WTC11 (cell line): Measurements from ENCODE around the gene PNMA8C. TPM values are rescaled to one million over a fixed set of nuclear protein-coding genes. Genes with fewer than 3 reads are reported as not detected.

Experiments used
- ATAC-seq: fragments of 200-7000 bp; cut with Tn5 transposase; 2 replicates; pipeline ENCODE4 v1.10.0; 2021; ENCODE audit warnings: mild to moderate bottlenecking, moderate library complexity
- CTCF ChIA-PET: fragments of 300-600 bp; sonication (Branson Sonifier 250); formaldehyde crosslinking; loops from one replicate; lab custom pipeline; 2021; ENCODE audit warnings: antibody characterized with exemption; lab: Charles Lee
- POLR2A ChIA-PET: fragments of 350-600 bp; sonication (Branson Sonifier 250); formaldehyde crosslinking; loops from one replicate; lab custom pipeline; 2021; ENCODE audit warnings: antibody characterized with exemption; lab: Charles Lee
- DNase-seq: peaks from one replicate; pipeline ENCODE4 v3.0.0; 2021; ENCODE audit warnings: low spot score
- H3K27ac Mint-ChIP-seq: 2 replicates; pipeline ENCODE4 v1.8.0; 2021; ENCODE audit warnings: mixed read lengths
- H3K27me3 Mint-ChIP-seq: 2 replicates; pipeline ENCODE4 v1.8.0; 2021; ENCODE audit warnings: low read depth, mild to moderate bottlenecking, moderate library complexity, mixed read lengths
- H3K36me3 Mint-ChIP-seq: 2 replicates; pipeline ENCODE4 v1.8.0; 2021; ENCODE audit warnings: mixed read lengths
- H3K4me1 Mint-ChIP-seq: 2 replicates; pipeline ENCODE4 v1.8.0; 2022; ENCODE audit warnings: mixed read lengths
- H3K4me3 Mint-ChIP-seq: 2 replicates; pipeline ENCODE4 v1.8.0; 2021; ENCODE audit warnings: mild to moderate bottlenecking, moderate library complexity, mixed read lengths
- H3K9me3 Mint-ChIP-seq: 2 replicates; pipeline ENCODE4 v1.8.0; 2021; ENCODE audit warnings: mixed read lengths
- CBFB ChIP-seq: sonication (generic); formaldehyde crosslinking; IDR thresholded peaks from 2 replicates; pipeline ENCODE4 v1.8.1; 2022; ENCODE audit warnings: mild to moderate bottlenecking, low read depth, missing genetic modification reagents
- CREB1 ChIP-seq: sonication (generic); formaldehyde crosslinking; IDR thresholded peaks from 2 replicates; pipeline ENCODE4 v1.8.0; 2023; ENCODE audit warnings: mild to moderate bottlenecking, missing genetic modification reagents
- FOXK1 ChIP-seq: sonication (generic); formaldehyde crosslinking; IDR thresholded peaks from 2 replicates; pipeline ENCODE4 v1.8.0; 2022; ENCODE audit warnings: mild to moderate bottlenecking, moderate library complexity, missing genetic modification reagents
- HMGA2 ChIP-seq: fragments of 250-450 bp; sonication (Bioruptor Pico); IDR thresholded peaks from 2 replicates; pipeline ENCODE4 v1.4.0; 2021; ENCODE audit warnings: mild to moderate bottlenecking, moderate library complexity
- JUN ChIP-seq: sonication (generic); formaldehyde crosslinking; IDR thresholded peaks from 2 replicates; pipeline ENCODE4 v1.8.0; 2023; ENCODE audit warnings: mild to moderate bottlenecking, missing genetic modification reagents
- KAT7 ChIP-seq: sonication (generic); formaldehyde crosslinking; IDR thresholded peaks from 2 replicates; pipeline ENCODE4 v1.8.1; 2023; ENCODE audit warnings: missing genetic modification reagents, mild to moderate bottlenecking, borderline replicate concordance
- OVOL2 ChIP-seq: fragments of 250-450 bp; sonication (Bioruptor Pico); IDR thresholded peaks from 2 replicates; pipeline ENCODE4 v1.9.0; 2021; ENCODE audit warnings: mild to moderate bottlenecking, borderline replicate concordance
- RELA ChIP-seq: sonication (generic); formaldehyde crosslinking; IDR thresholded peaks from 2 replicates; pipeline ENCODE4 v1.8.1; 2022; ENCODE audit warnings: missing genetic modification reagents, mild to moderate bottlenecking, borderline replicate concordance
- RORB ChIP-seq: fragments of 250-450 bp; sonication (Bioruptor Pico); IDR thresholded peaks from 2 replicates; pipeline ENCODE4 v1.9.0; 2021; ENCODE audit warnings: mild to moderate bottlenecking
- SOX15 ChIP-seq: fragments of 250-450 bp; sonication (Bioruptor Pico); IDR thresholded peaks from 2 replicates; pipeline ENCODE4 v1.9.0; 2021; ENCODE audit warnings: mild to moderate bottlenecking
- TP53 ChIP-seq: sonication (generic); formaldehyde crosslinking; IDR thresholded peaks from 2 replicates; pipeline ENCODE4 v1.8.1; 2023; ENCODE audit warnings: mild to moderate bottlenecking, missing genetic modification reagents
- ZNF232 ChIP-seq: sonication (generic); formaldehyde crosslinking; IDR thresholded peaks from 2 replicates; pipeline ENCODE4 v1.8.0; 2022; ENCODE audit warnings: mild to moderate bottlenecking, missing genetic modification reagents
- total RNA-seq: library from RNA; stranded (reverse); gene quantifications from 3 replicates; pipeline ENCODE4 v1.2.3, GENCODE V29; 2021
- TF ChIP-seq, protein P1 (sequence below): sonication (generic); formaldehyde crosslinking; IDR thresholded peaks from 2 replicates; pipeline ENCODE4 v1.8.0; 2022; ENCODE audit warnings: missing genetic modification reagents
- TF ChIP-seq, protein P2 (sequence below): sonication (generic); formaldehyde crosslinking; IDR thresholded peaks from 2 replicates; pipeline ENCODE4 v1.8.1; 2022; ENCODE audit warnings: low read depth, mild to moderate bottlenecking, moderate library complexity, missing genetic modification reagents, borderline replicate concordance
- TF ChIP-seq, protein P3 (sequence below): fragments of 250-450 bp; sonication (Bioruptor Pico); IDR thresholded peaks from 2 replicates; pipeline ENCODE4 v1.9.0; 2021; ENCODE audit warnings: mild to moderate bottlenecking
- TF ChIP-seq, protein P4 (sequence below): sonication (generic); formaldehyde crosslinking; IDR thresholded peaks from 2 replicates; pipeline ENCODE4 v1.8.0; 2023; ENCODE audit warnings: missing genetic modification reagents, mild to moderate bottlenecking, borderline replicate concordance
- TF ChIP-seq, protein P5 (sequence below): sonication (generic); formaldehyde crosslinking; IDR thresholded peaks from 2 replicates; pipeline ENCODE4 v1.8.1; 2023; ENCODE audit warnings: mild to moderate bottlenecking, missing genetic modification reagents, moderate library complexity
- TF ChIP-seq, protein P6 (sequence below): sonication (generic); formaldehyde crosslinking; IDR thresholded peaks from 2 replicates; pipeline ENCODE4 v1.8.1; 2022; ENCODE audit warnings: low read depth, missing genetic modification reagents, borderline replicate concordance
- TF ChIP-seq, protein P7 (sequence below): sonication (generic); formaldehyde crosslinking; IDR thresholded peaks from 2 replicates; pipeline ENCODE4 v1.8.1; 2023; ENCODE audit warnings: mild to moderate bottlenecking, missing genetic modification reagents, moderate library complexity
- TF ChIP-seq, protein P8 (sequence below): sonication (generic); formaldehyde crosslinking; IDR thresholded peaks from 2 replicates; pipeline ENCODE4 v1.8.0; 2023; ENCODE audit warnings: missing genetic modification reagents

PNMA8C gene
- total RNA-seq, 1 experiment from 2014 or later, result 1.2 TPM

DNA sequence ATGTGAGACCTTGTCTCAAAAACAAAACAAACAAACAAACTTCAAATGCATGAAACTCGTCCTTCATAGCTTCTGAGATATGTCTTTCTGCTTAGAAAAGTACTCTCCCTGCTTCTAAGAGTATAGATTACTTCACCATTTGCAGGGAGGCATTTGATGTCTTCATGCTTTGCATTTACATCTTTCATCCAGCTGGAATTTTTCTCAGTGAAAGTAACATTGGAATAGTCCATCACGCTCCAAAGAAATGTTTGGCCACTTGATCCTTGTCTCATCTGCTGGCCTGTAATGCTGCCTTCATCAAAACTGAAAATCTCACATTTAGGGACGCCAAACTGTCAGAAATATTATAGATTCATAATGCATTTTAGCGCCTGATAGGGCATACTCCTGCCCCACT lies 23.4 kb upstream of the PNMA8C start:
- Mint-ChIP-seq H3K4me1 (no peaks in the 10 kb centered on the region), H3K36me3 (peaks cover 7% of the 10 kb centered on the region; the same call in 1 of the 2 replicates)
- no peak for TF ChIP-seq KAT7 (CRISPR knock-in tag)
- no peak for TF ChIP-seq FOXK1
- TF ChIP-seq, all 79 proteins: peak for 0
- Mint-ChIP-seq H3K27me3 (peaks cover 8% of the 10 kb centered on the region), H3K9me3 (peaks cover 12% of the 10 kb centered on the region), H3K27ac (0 out of 2 replicates have a peak overlapping the region, but pooled peaks have one; percentile 23), H3K4me3 (no peak overlapping the region)
- DNase-seq (no peak), ATAC-seq (no peak)
- ChIA-PET POLR2A (no interaction called here), CTCF (interaction anchor here (1.7 kb wide), 1 partner anchor 21 kb away, joined by 7 read pairs; no protein-coding TSS in a partner anchor)

DNA sequence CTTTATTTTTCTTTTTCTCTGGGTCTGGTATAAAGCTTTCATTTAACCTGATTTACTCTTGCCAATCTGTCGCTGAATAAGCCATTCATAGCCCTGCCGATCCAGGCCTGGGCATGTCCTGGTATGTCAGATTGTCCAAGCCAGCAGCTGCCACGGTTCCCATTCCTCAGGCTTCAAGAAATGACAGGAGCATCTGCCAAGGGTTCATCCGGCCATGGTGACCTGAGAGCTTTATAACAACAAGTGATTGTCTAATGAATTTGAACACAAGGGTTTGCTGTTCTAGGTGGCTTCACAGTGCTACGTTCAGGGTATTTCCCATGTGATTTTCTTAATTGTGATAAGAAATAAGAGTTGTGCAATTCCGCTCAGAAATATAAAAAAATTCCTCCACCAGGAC lies 22.6 kb upstream of the PNMA8C start:
- peaks cover 12% of the 10 kb centered on the region for H3K9me3 Mint-ChIP-seq
- CTCF ChIA-PET, result interaction anchor here (1.7 kb wide), 1 partner anchor 20 kb away, joined by 7 read pairs; no protein-coding TSS in a partner anchor
- no peak for ATAC-seq

DNA sequence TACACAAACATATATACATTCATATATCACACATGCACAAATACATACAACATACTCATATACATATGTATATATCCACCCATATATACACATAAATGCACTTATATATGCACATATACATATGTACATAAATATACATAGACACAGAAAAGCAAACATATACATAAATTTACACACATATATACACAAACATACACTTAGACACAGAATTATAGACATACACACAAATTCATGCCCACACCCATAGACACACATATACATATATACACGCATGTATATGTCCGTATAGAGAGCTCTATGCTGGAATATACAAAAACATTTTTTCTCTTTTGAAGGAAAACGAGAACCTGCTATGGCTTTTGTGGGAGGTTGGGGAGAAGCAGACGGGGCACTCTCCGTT lies 22.0 kb upstream of the PNMA8C start:
- ChIA-PET POLR2A (no interaction called here), CTCF (interaction anchor here (1.7 kb wide), 1 partner anchor 19 kb away, joined by 7 read pairs; no protein-coding TSS in a partner anchor)
- peaks cover 3% of the 10 kb centered on the region for H3K27me3 Mint-ChIP-seq
- H3K4me1 Mint-ChIP-seq, result no peaks in the 10 kb centered on the region
- peaks cover 12% of the 10 kb centered on the region for H3K9me3 Mint-ChIP-seq
- no peak overlapping the region for H3K27ac Mint-ChIP-seq
- peaks cover 7% of the 10 kb centered on the region; the same call in 1 of the 2 replicates for H3K36me3 Mint-ChIP-seq
- ATAC-seq (no peak), DNase-seq (no peak)
- H3K4me3 Mint-ChIP-seq, result no peak overlapping the region
- TF ChIP-seq RORB (CRISPR knock-in tag), result no peak
- TF ChIP-seq, protein P1, sequence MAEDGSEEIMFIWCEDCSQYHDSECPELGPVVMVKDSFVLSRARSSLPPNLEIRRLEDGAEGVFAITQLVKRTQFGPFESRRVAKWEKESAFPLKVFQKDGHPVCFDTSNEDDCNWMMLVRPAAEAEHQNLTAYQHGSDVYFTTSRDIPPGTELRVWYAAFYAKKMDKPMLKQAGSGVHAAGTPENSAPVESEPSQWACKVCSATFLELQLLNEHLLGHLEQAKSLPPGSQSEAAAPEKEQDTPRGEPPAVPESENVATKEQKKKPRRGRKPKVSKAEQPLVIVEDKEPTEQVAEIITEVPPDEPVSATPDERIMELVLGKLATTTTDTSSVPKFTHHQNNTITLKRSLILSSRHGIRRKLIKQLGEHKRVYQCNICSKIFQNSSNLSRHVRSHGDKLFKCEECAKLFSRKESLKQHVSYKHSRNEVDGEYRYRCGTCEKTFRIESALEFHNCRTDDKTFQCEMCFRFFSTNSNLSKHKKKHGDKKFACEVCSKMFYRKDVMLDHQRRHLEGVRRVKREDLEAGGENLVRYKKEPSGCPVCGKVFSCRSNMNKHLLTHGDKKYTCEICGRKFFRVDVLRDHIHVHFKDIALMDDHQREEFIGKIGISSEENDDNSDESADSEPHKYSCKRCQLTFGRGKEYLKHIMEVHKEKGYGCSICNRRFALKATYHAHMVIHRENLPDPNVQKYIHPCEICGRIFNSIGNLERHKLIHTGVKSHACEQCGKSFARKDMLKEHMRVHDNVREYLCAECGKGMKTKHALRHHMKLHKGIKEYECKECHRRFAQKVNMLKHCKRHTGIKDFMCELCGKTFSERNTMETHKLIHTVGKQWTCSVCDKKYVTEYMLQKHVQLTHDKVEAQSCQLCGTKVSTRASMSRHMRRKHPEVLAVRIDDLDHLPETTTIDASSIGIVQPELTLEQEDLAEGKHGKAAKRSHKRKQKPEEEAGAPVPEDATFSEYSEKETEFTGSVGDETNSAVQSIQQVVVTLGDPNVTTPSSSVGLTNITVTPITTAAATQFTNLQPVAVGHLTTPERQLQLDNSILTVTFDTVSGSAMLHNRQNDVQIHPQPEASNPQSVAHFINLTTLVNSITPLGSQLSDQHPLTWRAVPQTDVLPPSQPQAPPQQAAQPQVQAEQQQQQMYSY (CRISPR knock-in tag), result no peak
- TF ChIP-seq, protein P2, sequence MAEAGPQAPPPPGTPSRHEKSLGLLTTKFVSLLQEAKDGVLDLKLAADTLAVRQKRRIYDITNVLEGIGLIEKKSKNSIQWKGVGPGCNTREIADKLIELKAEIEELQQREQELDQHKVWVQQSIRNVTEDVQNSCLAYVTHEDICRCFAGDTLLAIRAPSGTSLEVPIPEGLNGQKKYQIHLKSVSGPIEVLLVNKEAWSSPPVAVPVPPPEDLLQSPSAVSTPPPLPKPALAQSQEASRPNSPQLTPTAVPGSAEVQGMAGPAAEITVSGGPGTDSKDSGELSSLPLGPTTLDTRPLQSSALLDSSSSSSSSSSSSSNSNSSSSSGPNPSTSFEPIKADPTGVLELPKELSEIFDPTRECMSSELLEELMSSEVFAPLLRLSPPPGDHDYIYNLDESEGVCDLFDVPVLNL (CRISPR knock-in tag), result no peak
- TF ChIP-seq HMGA2, result no peak
- TF ChIP-seq SOX15 (CRISPR knock-in tag), result no peak
- no peak for TF ChIP-seq OVOL2 (CRISPR knock-in tag)
- TF ChIP-seq, protein P3, sequence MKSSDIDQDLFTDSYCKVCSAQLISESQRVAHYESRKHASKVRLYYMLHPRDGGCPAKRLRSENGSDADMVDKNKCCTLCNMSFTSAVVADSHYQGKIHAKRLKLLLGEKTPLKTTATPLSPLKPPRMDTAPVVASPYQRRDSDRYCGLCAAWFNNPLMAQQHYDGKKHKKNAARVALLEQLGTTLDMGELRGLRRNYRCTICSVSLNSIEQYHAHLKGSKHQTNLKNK (CRISPR knock-in tag), result no peak
- TF ChIP-seq, protein P4, sequence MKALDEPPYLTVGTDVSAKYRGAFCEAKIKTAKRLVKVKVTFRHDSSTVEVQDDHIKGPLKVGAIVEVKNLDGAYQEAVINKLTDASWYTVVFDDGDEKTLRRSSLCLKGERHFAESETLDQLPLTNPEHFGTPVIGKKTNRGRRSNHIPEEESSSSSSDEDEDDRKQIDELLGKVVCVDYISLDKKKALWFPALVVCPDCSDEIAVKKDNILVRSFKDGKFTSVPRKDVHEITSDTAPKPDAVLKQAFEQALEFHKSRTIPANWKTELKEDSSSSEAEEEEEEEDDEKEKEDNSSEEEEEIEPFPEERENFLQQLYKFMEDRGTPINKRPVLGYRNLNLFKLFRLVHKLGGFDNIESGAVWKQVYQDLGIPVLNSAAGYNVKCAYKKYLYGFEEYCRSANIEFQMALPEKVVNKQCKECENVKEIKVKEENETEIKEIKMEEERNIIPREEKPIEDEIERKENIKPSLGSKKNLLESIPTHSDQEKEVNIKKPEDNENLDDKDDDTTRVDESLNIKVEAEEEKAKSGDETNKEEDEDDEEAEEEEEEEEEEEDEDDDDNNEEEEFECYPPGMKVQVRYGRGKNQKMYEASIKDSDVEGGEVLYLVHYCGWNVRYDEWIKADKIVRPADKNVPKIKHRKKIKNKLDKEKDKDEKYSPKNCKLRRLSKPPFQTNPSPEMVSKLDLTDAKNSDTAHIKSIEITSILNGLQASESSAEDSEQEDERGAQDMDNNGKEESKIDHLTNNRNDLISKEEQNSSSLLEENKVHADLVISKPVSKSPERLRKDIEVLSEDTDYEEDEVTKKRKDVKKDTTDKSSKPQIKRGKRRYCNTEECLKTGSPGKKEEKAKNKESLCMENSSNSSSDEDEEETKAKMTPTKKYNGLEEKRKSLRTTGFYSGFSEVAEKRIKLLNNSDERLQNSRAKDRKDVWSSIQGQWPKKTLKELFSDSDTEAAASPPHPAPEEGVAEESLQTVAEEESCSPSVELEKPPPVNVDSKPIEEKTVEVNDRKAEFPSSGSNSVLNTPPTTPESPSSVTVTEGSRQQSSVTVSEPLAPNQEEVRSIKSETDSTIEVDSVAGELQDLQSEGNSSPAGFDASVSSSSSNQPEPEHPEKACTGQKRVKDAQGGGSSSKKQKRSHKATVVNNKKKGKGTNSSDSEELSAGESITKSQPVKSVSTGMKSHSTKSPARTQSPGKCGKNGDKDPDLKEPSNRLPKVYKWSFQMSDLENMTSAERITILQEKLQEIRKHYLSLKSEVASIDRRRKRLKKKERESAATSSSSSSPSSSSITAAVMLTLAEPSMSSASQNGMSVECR, result no peak
- TF ChIP-seq, protein P5, sequence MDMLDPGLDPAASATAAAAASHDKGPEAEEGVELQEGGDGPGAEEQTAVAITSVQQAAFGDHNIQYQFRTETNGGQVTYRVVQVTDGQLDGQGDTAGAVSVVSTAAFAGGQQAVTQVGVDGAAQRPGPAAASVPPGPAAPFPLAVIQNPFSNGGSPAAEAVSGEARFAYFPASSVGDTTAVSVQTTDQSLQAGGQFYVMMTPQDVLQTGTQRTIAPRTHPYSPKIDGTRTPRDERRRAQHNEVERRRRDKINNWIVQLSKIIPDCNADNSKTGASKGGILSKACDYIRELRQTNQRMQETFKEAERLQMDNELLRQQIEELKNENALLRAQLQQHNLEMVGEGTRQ (CRISPR knock-in tag), result no peak
- no peak for TF ChIP-seq TP53 (CRISPR knock-in tag)

More for the DNA sequence above, 22.6 kb upstream of the PNMA8C start:
- Mint-ChIP-seq H3K27ac (no peak overlapping the region), H3K4me3 (no peak overlapping the region), H3K36me3 (peaks cover 7% of the 10 kb centered on the region; the same call in 1 of the 2 replicates), H3K4me1 (no peaks in the 10 kb centered on the region), H3K27me3 (peaks cover 7% of the 10 kb centered on the region)
- POLR2A ChIA-PET, result no interaction called here
- TF ChIP-seq HMGA2, result no peak
- TF ChIP-seq, protein P6, sequence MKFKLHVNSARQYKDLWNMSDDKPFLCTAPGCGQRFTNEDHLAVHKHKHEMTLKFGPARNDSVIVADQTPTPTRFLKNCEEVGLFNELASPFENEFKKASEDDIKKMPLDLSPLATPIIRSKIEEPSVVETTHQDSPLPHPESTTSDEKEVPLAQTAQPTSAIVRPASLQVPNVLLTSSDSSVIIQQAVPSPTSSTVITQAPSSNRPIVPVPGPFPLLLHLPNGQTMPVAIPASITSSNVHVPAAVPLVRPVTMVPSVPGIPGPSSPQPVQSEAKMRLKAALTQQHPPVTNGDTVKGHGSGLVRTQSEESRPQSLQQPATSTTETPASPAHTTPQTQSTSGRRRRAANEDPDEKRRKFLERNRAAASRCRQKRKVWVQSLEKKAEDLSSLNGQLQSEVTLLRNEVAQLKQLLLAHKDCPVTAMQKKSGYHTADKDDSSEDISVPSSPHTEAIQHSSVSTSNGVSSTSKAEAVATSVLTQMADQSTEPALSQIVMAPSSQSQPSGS (CRISPR knock-in tag), result no peak
- TF ChIP-seq, protein P7, sequence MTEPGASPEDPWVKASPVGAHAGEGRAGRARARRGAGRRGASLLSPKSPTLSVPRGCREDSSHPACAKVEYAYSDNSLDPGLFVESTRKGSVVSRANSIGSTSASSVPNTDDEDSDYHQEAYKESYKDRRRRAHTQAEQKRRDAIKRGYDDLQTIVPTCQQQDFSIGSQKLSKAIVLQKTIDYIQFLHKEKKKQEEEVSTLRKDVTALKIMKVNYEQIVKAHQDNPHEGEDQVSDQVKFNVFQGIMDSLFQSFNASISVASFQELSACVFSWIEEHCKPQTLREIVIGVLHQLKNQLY (CRISPR knock-in tag), result no peak
- no peak for TF ChIP-seq CREB1
- TF ChIP-seq ZNF232 (CRISPR knock-in tag), result no peak
- no peak for TF ChIP-seq CBFB (CRISPR knock-in tag)
- TF ChIP-seq, protein P8, sequence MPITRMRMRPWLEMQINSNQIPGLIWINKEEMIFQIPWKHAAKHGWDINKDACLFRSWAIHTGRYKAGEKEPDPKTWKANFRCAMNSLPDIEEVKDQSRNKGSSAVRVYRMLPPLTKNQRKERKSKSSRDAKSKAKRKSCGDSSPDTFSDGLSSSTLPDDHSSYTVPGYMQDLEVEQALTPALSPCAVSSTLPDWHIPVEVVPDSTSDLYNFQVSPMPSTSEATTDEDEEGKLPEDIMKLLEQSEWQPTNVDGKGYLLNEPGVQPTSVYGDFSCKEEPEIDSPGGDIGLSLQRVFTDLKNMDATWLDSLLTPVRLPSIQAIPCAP (CRISPR knock-in tag), result no peak
- no peak for TF ChIP-seq JUN (CRISPR knock-in tag)
- no peak for TF ChIP-seq RELA (CRISPR knock-in tag)
- DNase-seq, result no peak
